Inferior parietal cortex (tissue), 1 donor: ENCODE measurements around the gene HDGFL2.
"Not testable (repeated sequence)": the region's sequence is repeated elsewhere in the genome, so short reads cannot be mapped to it uniquely, and the experiment has no call there.

Source experiments
- DNase-seq: peaks from one replicate; pipeline ENCODE4 v3.0.0-alpha.2; 2016; ENCODE audit errors: extremely low spot score

The HDGFL2 gene

DNA sequence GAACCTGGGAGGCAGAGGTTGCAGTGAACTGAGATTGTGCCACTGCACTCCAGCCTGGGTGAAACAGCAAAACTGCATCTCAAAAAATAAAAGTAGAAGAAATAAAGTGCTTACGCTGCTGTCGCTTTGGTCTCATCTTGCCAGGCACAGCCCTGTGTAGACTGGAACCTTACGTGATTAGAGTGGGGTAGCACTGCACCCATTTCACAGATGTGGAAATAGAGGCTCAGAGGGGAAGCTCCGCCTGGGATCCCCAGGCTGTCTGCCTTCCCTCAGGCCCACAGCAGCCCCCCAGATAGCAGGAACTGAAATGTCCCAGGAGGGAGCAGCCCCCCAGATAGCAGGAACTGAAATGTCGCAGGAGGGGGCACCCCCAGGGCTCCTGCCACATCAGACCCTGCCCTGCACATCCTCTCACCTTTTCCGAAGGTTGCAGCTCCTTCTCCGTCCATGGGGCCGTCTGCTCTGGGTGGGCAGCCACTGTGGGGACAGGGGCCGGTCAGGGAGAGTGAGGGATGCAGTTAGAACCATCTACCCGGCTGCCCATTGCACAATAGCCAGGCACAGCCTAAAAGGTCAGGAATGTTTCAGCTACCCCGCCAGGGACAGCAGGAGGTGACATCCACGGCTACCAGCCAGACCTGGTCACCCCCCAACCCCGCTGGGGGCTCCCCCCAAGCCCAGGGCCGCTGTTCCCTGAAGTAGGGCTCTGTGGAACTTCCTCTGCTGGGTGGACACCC is 44.3 kb downstream of the HDGFL2 start:
- DNase-seq, result no peak

DNA sequence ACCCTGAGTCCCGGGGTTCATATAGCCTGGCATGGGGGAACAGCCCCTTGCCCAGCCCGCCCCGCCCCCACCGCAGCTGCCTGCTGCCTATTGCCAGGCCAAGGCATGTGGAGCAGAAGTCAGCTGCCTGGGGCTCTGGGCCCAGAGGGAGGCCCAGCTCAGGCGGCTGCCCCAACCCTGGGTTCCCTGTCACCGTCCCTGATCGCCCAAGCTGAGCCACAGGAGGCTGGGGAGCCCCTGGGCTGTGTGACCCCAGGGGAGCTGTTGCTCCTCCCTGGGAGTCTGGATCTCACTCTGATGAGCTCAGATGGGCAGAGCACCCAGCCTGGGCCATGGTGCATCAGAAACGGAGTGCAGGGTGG is 44.8 kb downstream of the HDGFL2 start:
- no peak for DNase-seq

DNA sequence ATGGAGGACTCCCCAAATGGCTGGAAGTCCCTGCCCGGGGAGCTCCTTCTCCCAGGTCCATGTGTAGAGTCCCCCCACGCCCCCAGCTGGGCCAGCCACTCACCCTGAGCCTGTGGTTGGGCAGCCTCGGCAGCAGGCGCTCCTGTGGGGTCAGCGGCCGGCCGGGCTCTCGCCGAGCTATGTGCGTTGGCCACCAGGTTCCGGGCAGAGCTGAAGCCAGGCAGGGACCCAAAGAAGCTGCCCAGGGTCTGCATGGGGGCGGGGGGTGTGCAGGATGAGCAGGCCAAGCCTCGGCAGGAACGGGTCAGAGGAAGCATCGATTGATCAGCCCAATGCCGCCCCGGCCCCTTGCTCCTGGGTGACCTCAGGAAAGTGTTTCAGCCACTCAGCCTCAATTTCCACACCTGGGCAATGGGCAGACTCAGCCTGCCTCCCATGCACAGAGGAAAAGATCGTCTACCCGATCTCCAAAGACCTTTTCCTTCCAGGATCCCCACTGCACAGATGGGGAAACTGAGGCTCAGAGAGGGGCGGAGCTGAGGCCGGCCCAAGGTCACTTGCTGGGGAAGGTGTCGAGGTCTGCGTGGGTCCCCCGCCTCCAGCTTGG is 45.5 kb downstream of the HDGFL2 start:
- no peak for DNase-seq

DNA sequence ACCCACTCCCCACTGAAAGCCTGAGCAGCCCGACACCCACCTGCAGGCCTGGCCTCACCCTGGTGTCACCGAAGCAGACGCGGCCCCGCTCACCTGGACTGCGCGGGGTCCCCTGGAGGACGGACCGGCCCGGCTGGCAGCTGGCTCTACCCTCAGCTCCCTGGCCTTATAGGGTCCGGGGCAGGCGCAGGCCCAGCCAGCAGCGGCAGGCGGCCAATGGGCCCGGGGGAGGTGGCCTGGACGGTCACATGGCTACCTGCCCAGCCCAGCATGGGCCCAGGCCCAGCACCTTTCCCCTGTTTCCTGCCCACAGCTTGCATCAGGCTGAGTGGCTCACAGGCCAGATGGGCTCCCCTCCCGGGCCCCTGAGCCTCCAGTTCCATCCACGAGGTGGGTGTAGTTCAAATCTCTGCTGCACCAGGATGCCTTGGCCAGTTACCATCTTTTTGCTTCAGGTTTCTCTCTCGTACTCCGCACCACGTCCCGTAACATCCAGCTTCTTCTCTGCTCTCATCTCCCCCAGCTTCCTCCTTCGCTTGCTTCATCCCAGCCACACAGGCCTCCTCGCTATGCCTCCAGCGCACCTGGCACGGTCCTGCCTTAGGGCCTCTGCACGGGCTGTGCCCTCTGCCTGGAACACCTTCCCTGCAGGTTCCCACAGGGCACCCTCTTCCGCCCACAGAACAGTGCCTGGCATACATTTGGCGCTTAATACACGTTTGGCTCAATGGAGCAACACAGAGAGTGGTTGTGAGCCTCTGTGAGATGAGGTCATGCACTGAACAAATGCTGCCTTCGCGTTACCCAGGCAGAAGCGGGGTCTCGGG is 46.5 kb downstream of the HDGFL2 start, which contains the start of gene PLIN4:
TSS of gene PLIN4 (minus strand) at position 142 of the 827 bp plus-strand sequence. CDS start 214 bp downstream, outside the sequence.
- DNase-seq, result no peak

DNA sequence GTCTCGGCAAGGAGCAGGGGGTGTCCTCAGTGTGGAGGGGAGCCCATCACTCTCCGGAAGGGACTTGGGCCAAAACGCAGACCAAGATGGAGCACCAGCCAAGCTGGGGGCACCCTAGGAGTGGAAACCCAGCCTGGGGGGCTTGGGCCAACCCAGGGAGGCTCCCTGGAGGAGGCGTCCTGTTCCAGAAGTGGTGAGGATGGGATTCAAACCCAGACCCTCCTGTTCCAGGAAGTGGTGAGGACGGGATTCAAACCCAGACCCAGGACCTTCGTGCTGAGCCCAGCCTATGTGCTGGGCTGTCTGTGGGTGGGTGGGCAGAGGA is 47.0 kb downstream of the HDGFL2 start:
- no peak for DNase-seq

DNA sequence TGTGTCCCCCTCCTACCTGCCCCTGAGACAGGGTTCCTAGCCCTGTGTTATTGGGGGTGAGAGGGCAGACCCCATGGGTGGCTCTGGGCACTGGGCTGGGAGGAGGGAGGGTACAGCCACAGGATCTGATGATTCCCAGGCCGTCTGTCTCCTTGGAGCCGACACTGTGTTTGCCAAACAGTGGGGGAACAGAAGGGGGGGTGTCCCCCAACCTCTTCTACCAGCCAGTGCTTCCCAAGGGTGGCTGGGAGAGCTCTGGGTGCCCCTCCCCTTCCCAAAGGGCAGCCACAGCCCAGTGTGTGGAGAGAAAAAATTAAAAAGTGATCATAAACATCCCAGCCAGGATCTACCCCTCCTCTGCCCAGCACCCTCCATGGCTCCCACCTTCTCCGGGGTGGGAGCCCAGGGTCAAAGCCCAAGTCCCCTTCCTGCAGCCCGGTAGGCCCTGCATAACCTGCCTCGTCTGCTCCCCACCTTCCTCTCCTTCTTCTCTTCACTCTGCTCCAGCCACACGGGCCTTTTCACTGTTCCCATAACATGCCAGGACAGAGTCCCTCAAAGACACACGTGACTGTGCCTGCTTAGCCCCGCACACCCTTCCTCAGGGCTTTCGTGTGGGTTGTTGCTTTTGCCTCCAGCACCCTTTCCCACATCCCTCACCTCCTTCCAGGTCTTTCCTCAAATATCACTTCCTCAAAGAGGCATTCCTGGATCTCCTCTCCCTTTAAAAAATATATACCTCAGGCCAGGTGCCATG is 47.6 kb downstream of the HDGFL2 start:
- no peak for DNase-seq

DNA sequence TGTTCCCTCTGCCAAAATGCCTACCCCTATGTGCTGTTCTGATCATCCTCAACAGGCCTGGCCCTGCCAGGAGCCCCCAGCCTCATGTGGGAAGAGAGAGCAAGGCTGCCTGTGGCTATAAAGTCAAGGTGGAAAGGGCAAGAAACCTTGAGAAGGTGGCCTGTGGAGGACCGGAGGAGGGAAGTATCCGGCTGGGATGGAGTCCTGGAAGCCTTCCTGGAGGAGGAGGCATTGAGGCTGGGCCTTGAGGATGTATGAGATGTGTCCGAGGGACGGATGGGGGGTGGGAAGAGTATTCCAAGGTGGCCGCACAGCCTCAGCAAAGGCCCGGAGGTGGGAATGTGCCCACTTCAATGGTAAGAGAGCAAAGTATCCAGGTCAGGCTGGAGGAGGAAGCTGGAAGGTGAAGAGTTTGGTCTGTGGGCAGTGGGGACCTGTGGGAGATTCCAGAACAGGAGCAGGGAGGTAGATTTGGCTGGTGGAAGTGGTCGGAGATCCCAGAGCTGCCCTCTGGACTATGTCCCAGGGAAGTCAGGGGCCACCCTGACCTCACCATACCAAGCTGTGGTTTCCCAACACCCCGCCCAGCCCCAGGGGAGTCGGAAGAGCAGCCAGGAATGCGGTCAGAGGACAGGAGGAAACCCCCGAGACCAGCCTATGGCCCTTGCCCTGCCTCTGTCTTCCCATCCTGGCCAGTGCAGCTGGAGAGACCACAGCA is 49.2 kb downstream of the HDGFL2 start:
- no peak for DNase-seq

DNA sequence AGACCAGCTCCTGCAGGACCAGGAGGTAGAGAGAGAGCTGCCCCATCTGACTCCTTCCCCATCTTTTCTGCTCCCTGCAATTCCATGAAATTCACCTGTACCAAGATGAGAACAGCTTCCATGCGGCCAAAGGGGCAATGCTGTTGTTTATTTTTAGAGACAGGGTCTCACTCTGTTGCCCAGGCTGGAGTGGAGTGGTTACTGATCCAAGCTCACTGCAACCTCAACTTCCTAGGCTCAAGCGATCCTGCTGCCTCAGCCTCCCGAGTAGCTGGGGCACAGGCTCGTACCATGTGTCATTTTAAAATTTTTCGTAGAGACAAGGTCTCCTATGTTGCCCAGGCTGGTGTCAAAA is 49.8 kb downstream of the HDGFL2 start:
- no peak for DNase-seq

DNA sequence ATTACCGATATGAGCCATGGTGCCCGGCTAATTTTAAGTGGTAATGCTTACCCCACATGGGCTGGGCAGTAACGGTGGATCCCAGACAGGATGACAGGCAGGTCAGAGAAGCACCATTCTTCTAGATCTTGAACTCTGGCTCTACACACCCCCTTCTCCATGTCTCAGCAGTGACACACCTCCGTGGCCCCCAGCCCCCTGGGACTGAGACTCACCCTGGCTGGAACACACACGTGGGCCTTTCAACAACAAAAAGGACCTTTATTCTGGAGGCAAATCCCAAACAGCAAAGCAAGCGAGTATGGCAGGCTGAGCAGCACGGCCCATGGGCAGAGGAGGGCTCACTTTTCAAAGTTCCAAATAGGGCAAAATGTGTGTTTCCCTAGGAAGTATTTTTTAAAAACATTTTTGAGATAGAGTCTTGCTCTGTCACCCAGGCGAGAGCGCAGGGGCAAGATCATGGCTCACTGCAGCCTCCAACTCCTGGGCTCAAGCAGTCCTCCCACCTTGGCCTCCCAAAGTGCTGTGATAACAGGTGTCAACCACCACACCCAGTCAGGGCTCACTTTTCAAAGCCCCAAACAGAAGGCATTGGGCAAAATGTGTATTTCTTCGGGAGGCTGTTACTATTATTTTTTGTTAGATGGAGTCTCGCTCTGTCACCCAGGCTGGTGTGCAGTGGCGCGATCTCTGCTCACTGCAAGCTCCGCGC is 50.4 kb downstream of the HDGFL2 start:
- no peak for DNase-seq

DNA sequence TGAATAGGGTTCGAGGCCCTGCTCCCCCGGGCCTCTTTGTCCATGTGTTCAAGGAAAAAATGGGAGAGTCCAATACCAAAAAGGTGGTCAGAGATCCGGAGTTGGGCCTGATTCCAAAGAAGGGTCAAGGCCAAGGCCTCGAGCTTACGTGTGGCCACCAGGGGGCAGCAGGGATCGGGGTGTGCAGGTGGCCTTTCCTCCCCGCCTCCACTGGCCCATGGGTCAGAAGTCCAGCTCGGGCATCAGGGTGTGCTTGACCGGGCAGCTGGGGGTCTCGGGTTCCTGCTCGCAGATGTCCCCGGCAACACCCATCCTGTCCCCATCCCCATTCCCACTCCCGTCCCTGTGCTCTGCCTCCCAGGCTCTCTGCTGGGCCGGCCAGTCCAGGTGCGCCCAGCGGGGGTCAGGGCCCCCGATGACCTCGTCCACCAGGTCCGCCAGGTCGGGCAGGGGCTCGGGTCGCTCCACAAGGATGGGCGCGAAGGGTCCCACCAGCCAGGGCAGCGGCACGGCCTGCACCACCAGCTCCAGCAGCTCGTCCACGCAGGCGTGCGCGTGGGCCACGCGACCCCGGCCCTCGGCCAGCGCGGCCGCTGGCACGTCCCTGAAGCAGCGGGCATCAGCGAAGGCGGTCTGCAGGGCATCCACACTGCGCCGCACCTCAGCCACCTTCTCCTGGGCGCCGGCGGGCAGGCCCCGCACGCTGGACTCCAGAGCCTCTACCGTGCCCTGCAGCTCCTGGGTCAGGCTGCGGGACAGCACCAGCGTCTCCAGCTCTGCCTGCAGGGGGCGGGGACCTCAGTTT is 51.4 kb downstream of the HDGFL2 start:
- no peak for DNase-seq

DNA sequence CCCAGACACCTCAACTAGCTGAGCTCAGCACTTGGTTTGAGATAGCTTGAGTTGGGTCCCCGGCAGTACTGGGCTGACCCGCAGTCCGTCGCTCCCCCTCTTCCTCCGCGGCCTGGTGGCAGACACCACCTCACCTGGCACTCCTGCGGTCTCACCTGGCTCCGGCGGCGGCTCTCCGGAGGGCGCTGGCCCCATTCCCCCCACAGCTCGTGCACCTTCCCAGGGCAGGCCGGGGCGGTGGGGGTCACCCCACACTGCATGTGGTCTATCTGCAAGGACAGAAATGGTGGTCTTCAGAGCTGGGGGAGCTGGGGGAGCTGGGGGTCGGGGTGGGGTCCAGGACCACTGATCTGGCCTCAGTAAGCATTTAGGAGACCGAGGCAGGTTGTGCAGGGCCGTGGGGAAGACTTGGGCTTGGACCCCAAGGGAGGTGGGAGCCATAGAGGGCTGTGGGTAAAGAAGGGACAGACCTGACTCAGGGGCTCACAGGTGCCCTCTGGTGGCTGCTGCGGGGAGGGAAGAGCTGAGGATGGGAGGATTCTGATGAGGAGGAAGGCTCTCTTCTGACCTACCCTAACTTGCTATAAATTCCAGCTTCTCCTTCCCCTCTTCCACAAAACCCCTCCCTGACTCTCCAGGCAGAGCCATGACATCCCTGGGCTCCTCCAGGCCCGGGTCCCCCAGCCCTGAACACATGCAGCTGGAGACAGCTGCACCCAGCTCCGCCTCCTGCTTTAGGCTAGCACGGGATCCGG is 52.9 kb downstream of the HDGFL2 start:
- peak; percentile 17 for DNase-seq

DNA sequence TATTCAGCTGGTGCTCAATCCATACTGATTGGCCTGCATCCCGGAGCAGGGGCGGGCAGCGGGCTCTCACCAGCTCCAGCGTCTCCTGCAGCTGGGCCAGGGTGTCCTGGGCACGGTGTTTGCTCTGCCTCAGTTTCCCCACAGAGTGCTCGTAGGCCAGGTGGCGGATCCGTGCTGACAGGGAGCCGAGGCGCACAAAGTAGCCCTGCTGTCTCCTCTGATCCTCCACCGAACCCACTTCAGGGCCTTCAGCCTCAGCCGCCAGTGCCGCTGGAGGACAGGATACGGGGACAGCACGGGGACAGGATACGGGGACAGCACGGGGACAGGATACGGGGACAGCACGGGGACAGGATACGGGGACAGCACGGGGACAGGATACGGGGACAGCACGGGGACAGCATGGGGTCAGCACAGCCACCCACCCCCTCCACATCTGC is 53.5 kb downstream of the HDGFL2 start:
- DNase-seq, result no peak

DNA sequence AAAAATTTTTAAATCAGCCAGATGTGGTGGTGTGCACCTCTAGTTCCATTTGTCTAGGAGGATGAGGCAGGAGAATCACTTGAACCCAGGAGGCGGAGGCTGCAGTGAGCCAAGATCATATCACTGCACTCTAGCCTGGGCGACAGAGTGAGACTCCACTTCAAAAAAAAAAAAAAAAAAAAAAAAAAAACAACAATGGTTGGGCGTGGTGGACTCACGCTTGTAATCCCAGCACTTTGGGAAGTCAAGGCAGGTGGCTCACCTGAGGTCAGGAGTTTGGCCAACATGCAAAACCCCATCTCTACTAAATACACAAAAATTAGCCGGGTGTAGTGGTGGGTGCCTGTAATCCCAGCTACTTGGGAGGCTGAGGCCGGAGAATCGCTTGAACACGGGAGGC is 55.3 kb downstream of the HDGFL2 start:
- not testable (repeated sequence) for DNase-seq

DNA sequence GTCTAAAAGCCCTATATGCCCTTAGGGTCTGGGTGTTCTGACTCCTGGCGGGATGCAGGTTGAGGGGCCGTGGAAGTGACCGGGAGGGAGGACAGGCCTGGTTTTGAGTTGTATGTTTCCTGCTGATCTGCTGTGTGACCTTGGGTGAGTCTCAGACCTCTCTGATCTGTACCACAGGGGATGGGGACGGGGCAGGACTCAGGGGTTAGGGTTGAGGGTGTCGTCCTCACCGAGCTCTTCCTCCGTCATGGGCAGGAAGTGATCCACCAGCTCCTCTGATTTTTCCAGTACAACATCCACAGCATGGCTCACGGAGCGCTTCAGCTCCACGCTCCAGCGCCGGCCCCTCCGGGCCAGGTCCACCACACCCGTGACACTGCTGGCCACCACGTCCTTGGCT is 56.7 kb downstream of the HDGFL2 start:
- no peak for DNase-seq

DNA sequence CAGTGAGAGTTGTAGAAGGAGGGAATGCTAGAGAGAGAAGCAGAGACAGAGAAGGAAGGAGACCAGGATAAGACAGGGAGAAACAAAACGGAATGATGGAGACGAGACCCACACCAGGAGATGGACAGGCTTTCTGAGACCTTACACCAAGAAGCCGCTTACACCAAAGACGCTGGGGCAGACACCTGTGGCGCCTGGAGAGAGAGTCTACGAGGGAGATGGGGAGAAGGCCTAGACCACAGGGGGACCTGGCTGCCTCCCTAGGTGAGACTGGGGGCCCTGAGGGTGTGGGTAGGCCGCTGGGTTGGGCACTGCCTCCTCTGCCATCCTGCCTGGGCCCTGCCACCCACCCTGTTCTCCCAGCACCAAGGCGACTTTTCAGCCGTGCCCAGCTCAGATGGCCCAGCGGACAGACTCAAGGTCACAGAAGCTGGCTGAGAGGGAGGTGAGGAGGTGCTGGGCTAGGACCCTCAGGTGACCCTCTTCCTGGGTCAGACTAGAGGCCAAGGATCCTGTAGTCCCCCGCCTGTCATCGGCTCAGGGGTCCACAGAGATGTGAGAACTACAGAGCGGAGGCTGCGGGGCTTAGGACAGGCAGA is 57.9 kb downstream of the HDGFL2 start:
- no peak for DNase-seq

DNA sequence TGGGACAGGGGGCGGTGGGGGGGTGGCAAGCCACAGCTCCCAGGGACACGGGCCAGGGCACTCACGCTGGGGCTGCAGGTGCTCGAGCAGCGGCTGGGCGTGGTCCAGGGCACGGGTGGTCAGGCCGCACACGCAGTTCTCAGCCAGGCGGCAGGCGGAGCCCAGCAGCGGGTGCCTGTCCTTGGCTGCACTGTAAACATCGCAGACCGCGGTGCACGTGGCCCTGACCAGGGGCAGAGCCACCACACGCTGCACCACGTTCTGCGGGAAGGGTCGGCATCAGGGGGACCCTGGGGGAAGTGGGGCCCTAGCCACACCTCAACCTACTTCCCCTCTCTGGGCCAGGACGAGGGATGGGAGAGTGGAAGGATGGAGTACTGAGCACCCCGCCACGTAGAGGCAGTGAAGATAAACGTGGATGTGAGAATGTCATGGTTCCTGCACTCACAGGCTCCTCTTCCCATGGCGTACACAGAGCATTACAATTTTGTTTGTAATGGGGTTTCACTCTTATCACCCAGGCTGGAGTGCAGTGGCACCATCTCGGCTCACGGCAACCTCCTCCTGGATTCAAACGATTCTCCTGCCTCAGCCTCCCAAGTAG is 59.6 kb downstream of the HDGFL2 start:
- no peak for DNase-seq

DNA sequence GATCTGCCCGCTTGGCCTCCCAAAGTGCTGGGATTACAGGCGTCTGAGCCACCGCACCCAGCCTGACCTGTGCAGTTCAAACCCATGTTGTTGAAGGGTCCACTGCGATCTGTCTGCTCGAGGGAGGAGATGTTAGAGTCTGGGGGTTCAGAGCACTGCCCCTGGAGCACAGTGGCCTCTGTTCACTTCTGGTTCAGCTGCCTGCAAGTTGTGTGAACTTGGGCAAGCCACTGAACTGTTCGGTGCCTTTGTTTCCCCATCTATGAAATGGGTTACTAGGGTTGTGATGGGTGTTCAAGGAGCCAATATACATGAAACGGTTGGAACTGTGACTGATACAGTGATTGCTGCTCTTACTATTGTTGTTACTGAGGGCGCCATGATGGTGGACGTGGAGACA is 61.2 kb downstream of the HDGFL2 start:
- DNase-seq, result no peak

DNA sequence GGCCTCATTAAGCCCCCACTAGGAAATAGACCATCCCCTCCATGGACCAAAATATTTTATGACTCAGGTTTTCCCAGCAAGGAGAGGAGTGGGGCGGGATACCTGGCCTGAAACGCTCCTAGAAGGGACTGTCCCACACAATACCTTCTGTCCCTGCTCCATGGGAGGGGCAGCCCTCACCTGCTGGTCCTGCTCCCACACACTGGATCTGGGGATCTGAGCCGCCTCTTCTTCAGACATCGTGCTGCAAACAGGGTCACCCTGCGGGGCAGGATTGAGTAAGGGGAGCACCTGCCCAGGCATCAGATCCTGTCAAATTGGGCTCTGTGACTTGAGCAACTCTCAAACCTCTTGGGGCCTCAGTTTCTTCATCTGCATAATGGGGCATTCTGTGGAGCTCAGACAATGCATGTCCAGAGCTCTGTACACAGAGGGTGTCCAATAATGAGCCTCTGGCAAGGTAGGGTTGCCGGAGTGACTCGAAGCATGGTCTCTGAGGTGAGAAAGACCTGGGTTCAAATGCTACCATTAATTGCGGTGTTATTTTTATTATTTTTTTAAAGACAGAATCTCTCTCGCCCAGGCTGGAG is 61.8 kb downstream of the HDGFL2 start:
- DNase-seq, result no peak
